OCI-LY1 (cell line): ENCODE results near the gene RAB40A.

ENCODE experiments used
- EZH2 ChIP-seq: fragments of 200-600 bp; sonication (generic), shearing (Covaris generic); IDR thresholded peaks from 2 replicates; pipeline ENCODE4 v1.8.0; 2017; ENCODE audit warnings: borderline replicate concordance, mixed run types, mild to moderate bottlenecking, antibody characterized with exemption, low read length, moderate library complexity, mixed read lengths
- TF ChIP-seq, protein P1 (sequence below): fragments of 200-600 bp; sonication (generic), shearing (Covaris generic); IDR thresholded peaks from 2 replicates; pipeline ENCODE4 v1.5.1; 2017; ENCODE audit warnings: mild to moderate bottlenecking, antibody characterized with exemption, low read length, moderate library complexity, mixed read lengths

DNA sequence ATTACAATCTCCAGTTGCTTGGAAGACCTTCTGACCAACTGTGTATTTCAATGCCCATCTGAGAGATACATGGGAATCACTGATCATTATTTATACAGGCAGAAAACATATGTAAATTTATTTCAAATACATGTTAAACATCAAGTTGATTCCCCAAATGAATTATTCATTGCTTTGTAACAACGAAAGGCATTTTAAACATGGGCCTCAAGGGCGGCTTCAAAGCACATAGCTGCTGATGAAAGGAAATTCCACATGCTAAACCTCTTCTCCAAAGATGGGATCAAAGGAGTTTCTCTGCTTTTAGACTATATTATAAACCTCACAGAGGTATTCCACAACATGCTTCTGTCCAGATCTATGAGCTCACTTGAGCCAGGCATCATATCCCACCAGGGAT is 4.3 kb upstream of the RAB40A start:
- TF ChIP-seq, protein P1, sequence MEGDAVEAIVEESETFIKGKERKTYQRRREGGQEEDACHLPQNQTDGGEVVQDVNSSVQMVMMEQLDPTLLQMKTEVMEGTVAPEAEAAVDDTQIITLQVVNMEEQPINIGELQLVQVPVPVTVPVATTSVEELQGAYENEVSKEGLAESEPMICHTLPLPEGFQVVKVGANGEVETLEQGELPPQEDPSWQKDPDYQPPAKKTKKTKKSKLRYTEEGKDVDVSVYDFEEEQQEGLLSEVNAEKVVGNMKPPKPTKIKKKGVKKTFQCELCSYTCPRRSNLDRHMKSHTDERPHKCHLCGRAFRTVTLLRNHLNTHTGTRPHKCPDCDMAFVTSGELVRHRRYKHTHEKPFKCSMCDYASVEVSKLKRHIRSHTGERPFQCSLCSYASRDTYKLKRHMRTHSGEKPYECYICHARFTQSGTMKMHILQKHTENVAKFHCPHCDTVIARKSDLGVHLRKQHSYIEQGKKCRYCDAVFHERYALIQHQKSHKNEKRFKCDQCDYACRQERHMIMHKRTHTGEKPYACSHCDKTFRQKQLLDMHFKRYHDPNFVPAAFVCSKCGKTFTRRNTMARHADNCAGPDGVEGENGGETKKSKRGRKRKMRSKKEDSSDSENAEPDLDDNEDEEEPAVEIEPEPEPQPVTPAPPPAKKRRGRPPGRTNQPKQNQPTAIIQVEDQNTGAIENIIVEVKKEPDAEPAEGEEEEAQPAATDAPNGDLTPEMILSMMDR: no peak
- no peak for TF ChIP-seq EZH2
